CD4-positive, alpha-beta T cell treated with Interleukin-4 for 4 hours (primary cell): ENCODE measurements around the gene UBE2F.

Experiments
- DNase-seq: peaks from one replicate; pipeline ENCODE4 v3.0.0-alpha.2; 2020

The UBE2F gene

GRCh38 chr2:238082827-238083226 is 116.0 kb downstream of the UBE2F start:
- DNase-seq, result no peak

GRCh38 chr2:238083919-238084318 is 117.1 kb downstream of the UBE2F start:
- DNase-seq, result no peak

GRCh38 chr2:238084761-238085160 is 117.9 kb downstream of the UBE2F start:
- no peak for DNase-seq

GRCh38 chr2:238085899-238086298 is 119.1 kb downstream of the UBE2F start:
- DNase-seq, result no peak

- no peak for DNase-seq
Observed at GRCh38 chr2:238087211-238087610, 120.4 kb downstream of the UBE2F start.

GRCh38 chr2:238090887-238091286 is 124.1 kb downstream of the UBE2F start:
- DNase-seq, result no peak

GRCh38 chr2:238091436-238092060 is 124.7 kb downstream of the UBE2F start:
- DNase-seq, result no peak
